ENCODE results near the gene LY9.

DNA sequence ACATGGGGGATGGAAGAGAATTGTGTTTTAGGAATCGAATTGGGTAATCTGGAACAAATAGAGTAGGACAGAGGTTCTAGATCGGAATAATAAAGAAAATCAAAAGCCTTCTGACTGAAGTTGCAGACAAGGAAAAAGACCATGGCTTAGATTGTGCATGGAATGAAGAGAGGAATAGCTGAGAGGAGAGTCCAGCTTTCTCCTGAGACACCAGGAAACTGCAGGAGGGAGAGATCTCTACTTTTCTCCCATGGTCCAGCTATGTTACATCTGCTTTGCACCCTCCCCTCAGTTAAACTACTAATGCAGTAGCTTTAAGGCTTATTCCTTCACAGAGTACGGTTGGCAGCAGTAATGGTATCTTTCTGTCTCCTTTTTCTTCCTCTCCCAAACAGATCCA is 43.6 kb upstream of the LY9 start:
- TF ChIP-seq POLR2A (IDR thresholded peaks at IDR 0.05) = no peak
- TF ChIP-seq, protein P1, sequence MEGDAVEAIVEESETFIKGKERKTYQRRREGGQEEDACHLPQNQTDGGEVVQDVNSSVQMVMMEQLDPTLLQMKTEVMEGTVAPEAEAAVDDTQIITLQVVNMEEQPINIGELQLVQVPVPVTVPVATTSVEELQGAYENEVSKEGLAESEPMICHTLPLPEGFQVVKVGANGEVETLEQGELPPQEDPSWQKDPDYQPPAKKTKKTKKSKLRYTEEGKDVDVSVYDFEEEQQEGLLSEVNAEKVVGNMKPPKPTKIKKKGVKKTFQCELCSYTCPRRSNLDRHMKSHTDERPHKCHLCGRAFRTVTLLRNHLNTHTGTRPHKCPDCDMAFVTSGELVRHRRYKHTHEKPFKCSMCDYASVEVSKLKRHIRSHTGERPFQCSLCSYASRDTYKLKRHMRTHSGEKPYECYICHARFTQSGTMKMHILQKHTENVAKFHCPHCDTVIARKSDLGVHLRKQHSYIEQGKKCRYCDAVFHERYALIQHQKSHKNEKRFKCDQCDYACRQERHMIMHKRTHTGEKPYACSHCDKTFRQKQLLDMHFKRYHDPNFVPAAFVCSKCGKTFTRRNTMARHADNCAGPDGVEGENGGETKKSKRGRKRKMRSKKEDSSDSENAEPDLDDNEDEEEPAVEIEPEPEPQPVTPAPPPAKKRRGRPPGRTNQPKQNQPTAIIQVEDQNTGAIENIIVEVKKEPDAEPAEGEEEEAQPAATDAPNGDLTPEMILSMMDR (IDR thresholded peaks at IDR 0.05) = no peak

All from tibial nerve (tissue), 3 donors.